Endothelial cell (in vitro differentiated cells): ENCODE results near the gene TWF1. TPM values are rescaled to one million over a fixed set of nuclear protein-coding genes. Genes with fewer than 3 reads are reported as not detected.

ENCODE experiments used
- DNase-seq: peaks from one replicate; pipeline ENCODE4 v3.0.0; 2021; ENCODE audit warnings: low spot score
- H3K27ac Mint-ChIP-seq: one replicate; pipeline ENCODE4 v1.8.0; 2021; ENCODE audit warnings: mixed read lengths, inconsistent platforms; ENCODE audit not compliant: unreplicated experiment
- H3K27me3 Mint-ChIP-seq: one replicate; pipeline ENCODE4 v1.8.0; 2021; ENCODE audit warnings: mild to moderate bottlenecking, moderate library complexity, mixed read lengths, inconsistent platforms; ENCODE audit not compliant: unreplicated experiment
- H3K36me3 Mint-ChIP-seq: one replicate; pipeline ENCODE4 v1.8.0; 2021; ENCODE audit warnings: mild to moderate bottlenecking, low read depth, mixed read lengths, inconsistent platforms; ENCODE audit not compliant: unreplicated experiment
- H3K4me1 Mint-ChIP-seq: one replicate; pipeline ENCODE4 v1.8.0; 2021; ENCODE audit warnings: mild to moderate bottlenecking, mixed read lengths, inconsistent platforms; ENCODE audit not compliant: unreplicated experiment
- H3K4me3 Mint-ChIP-seq: one replicate; pipeline ENCODE4 v1.8.0; 2021; ENCODE audit warnings: mild to moderate bottlenecking, mixed read lengths, inconsistent platforms; ENCODE audit not compliant: unreplicated experiment
- H3K9me3 Mint-ChIP-seq: one replicate; pipeline ENCODE4 v1.8.0; 2021; ENCODE audit warnings: mixed read lengths, inconsistent platforms; ENCODE audit not compliant: unreplicated experiment
- CTCF ChIP-seq: fragments of 200-600 bp; sonication (generic); IDR thresholded peaks from one replicate; pipeline ENCODE4 v1.5.0; 2021; ENCODE audit warnings: antibody characterized with exemption; ENCODE audit not compliant: unreplicated experiment
- total RNA-seq: library from RNA; stranded (reverse); fragmentation: NEBNext Ultra II Directional; extraction: Animal tissue kit (Norgen Biotek cat#: 25700); gene quantifications from one replicate; pipeline ENCODE4 v1.2.1, GENCODE V29; 2021; ENCODE audit not compliant: unreplicated experiment

TWF1 gene
- total RNA-seq, 1 donor from 2014 or later = 44.8 TPM

- DNase-seq = no peak
- H3K36me3 Mint-ChIP-seq = peaks cover 5% of the 10 kb centered on the region
Observed at GRCh38 chr12:43806737-43807072, 588 bp upstream of the TWF1 start.

GRCh38 chr12:43805149-43805859 is 813 bp downstream of the TWF1 start:
- Mint-ChIP-seq H3K9me3 (no peaks in the 10 kb centered on the region), H3K27me3 (peaks cover 6% of the 10 kb centered on the region), H3K4me3 (peak overlapping the region; percentile 93), H3K27ac (peak overlapping the region; percentile 80), H3K4me1 (peaks cover 20% of the 10 kb centered on the region), H3K36me3 (peaks cover 8% of the 10 kb centered on the region)
- TF ChIP-seq CTCF = no peak
- no peak for DNase-seq

More at GRCh38 chr12:43806737-43807072, 588 bp upstream of the TWF1 start:
- TF ChIP-seq CTCF = no peak
- Mint-ChIP-seq H3K9me3 (no peaks in the 10 kb centered on the region), H3K27ac (peak overlapping the region; percentile 99), H3K4me1 (peaks cover 20% of the 10 kb centered on the region), H3K27me3 (peaks cover 6% of the 10 kb centered on the region), H3K4me3 (peak overlapping the region; percentile 99)

GRCh38 chr12:43797561-43798217 is 8.4 kb downstream of the TWF1 start:
- Mint-ChIP-seq H3K4me1 (no peaks in the 10 kb centered on the region), H3K27ac (no peak overlapping the region), H3K9me3 (no peaks in the 10 kb centered on the region), H3K36me3 (peaks cover 7% of the 10 kb centered on the region), H3K27me3 (no peaks in the 10 kb centered on the region), H3K4me3 (no peak overlapping the region)
- DNase-seq = no peak
- TF ChIP-seq CTCF = no peak

GRCh38 chr12:43795716-43796280 is 10.3 kb downstream of the TWF1 start:
- no peak for DNase-seq

More at GRCh38 chr12:43795716-43796280, 10.3 kb downstream of the TWF1 start:
- no peak for TF ChIP-seq CTCF
- Mint-ChIP-seq H3K36me3 (peaks cover 4% of the 10 kb centered on the region), H3K9me3 (no peaks in the 10 kb centered on the region), H3K4me1 (no peaks in the 10 kb centered on the region), H3K4me3 (no peak overlapping the region), H3K27ac (no peak overlapping the region), H3K27me3 (peaks cover 2% of the 10 kb centered on the region)
